Measurements from ENCODE around the gene RIC8A.

The RIC8A gene

DNA sequence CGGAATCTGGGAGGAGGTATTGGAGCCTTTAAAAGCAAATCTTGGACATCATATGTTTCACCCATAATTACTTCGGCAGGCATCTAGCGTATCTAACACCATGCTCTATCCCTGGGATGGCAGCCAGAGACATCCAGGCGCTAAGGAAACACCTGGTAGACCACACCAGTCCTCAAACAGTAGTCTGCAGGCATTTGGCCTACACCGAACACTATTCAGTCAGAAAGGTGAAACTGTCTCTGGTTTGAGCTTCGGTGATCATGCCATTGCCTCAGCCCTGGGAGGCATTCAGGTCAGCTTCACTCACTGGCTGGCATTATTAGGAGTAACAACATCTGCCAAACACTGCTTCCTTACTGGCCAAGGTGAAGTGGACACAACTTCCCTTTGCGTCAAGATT, 16.9 kb downstream of the RIC8A start:
- Histone ChIP-seq H3K27me3 (ENCODE audit: insufficient read depth, low read length, poor library complexity, severe bottlenecking) (no peaks in the 10 kb centered on the region), H3K79me2 (ENCODE audit: insufficient read depth, low read length) (no peaks in the 10 kb centered on the region; the same call in 1 of the 2 replicates), H3F3A (ENCODE audit: low read depth) (no peaks in the 10 kb centered on the region; the same call in 1 of the 2 replicates), H3K9ac (ENCODE audit: low read depth, low read length, poor library complexity, severe bottlenecking) (no peak overlapping the region), H2AFZ (ENCODE audit: low read length) (no peak overlapping the region), H3K4me1 (ENCODE audit: insufficient read depth, low read length, poor library complexity, severe bottlenecking) (peaks cover 25% of the 10 kb centered on the region), H3K4me2 (ENCODE audit: low read depth, low read length, poor library complexity, severe bottlenecking) (peak overlapping the region; percentile 19), H4K20me1 (ENCODE audit: insufficient read depth, low read length, poor library complexity, severe bottlenecking) (no peaks in the 10 kb centered on the region), H3K9me2 (replicated peaks; ENCODE audit: low read depth, low read length) (no peaks in the 10 kb centered on the region), H3K4me3 (ENCODE audit: low read length, poor library complexity, severe bottlenecking) (no peak overlapping the region), H3K36me3 (ENCODE audit: insufficient read depth, low read length) (no peaks in the 10 kb centered on the region), H3K9me3 (ENCODE audit: insufficient read depth, low read depth, low read length) (no peaks in the 10 kb centered on the region)
- TF ChIP-seq CTCF (conservative IDR thresholded peaks at IDR 0.05; ENCODE audit: low read length), result no peak
- no peak for TF ChIP-seq EZH2phosphoT487 (IDR thresholded peaks at IDR 0.05; ENCODE audit: borderline replicate concordance)

GRCh38 chr11:225734-226453, 18.4 kb downstream of the RIC8A start:
- TF ChIP-seq CTCF (conservative IDR thresholded peaks at IDR 0.05; ENCODE audit: low read length) (no peak), EZH2phosphoT487 (IDR thresholded peaks at IDR 0.05; ENCODE audit: borderline replicate concordance) (no peak)
- Histone ChIP-seq H3K9me3 (ENCODE audit: insufficient read depth, low read depth, low read length) (no peaks in the 10 kb centered on the region), H3K27me3 (ENCODE audit: insufficient read depth, low read length, poor library complexity, severe bottlenecking) (no peaks in the 10 kb centered on the region), H3K4me2 (ENCODE audit: low read depth, low read length, poor library complexity, severe bottlenecking) (peak overlapping the region; percentile 72), H4K20me1 (ENCODE audit: insufficient read depth, low read length, poor library complexity, severe bottlenecking) (no peaks in the 10 kb centered on the region), H3K9me2 (replicated peaks; ENCODE audit: low read depth, low read length) (no peaks in the 10 kb centered on the region), H3K79me2 (ENCODE audit: insufficient read depth, low read length) (no peaks in the 10 kb centered on the region; the same call in 1 of the 2 replicates), H3K36me3 (ENCODE audit: insufficient read depth, low read length) (no peaks in the 10 kb centered on the region), H3K9ac (ENCODE audit: low read depth, low read length, poor library complexity, severe bottlenecking) (peak overlapping the region; percentile 29), H3K4me3 (ENCODE audit: low read length, poor library complexity, severe bottlenecking) (peak overlapping the region; percentile 56), H3F3A (ENCODE audit: low read depth) (no peaks in the 10 kb centered on the region; the same call in 1 of the 2 replicates), H3K4me1 (ENCODE audit: insufficient read depth, low read length, poor library complexity, severe bottlenecking) (peaks cover 25% of the 10 kb centered on the region), H2AFZ (ENCODE audit: low read length) (peak overlapping the region; percentile 44)

- Histone ChIP-seq H3K4me3 (ENCODE audit: low read length, poor library complexity, severe bottlenecking) (no peak overlapping the region), H3K36me3 (ENCODE audit: insufficient read depth, low read length) (no peaks in the 10 kb centered on the region), H3K9ac (ENCODE audit: low read depth, low read length, poor library complexity, severe bottlenecking) (no peak overlapping the region), H3K4me1 (ENCODE audit: insufficient read depth, low read length, poor library complexity, severe bottlenecking) (peaks cover 25% of the 10 kb centered on the region), H2AFZ (ENCODE audit: low read length) (no peak overlapping the region), H3K9me2 (replicated peaks; ENCODE audit: low read depth, low read length) (no peaks in the 10 kb centered on the region), H3K79me2 (ENCODE audit: insufficient read depth, low read length) (no peaks in the 10 kb centered on the region; the same call in 1 of the 2 replicates), H3K9me3 (ENCODE audit: insufficient read depth, low read depth, low read length) (no peaks in the 10 kb centered on the region), H4K20me1 (ENCODE audit: insufficient read depth, low read length, poor library complexity, severe bottlenecking) (no peaks in the 10 kb centered on the region), H3K4me2 (ENCODE audit: low read depth, low read length, poor library complexity, severe bottlenecking) (no peak overlapping the region), H3F3A (ENCODE audit: low read depth) (no peaks in the 10 kb centered on the region; the same call in 1 of the 2 replicates), H3K27me3 (ENCODE audit: insufficient read depth, low read length, poor library complexity, severe bottlenecking) (no peaks in the 10 kb centered on the region)
- TF ChIP-seq EZH2phosphoT487 (IDR thresholded peaks at IDR 0.05; ENCODE audit: borderline replicate concordance) (no peak), CTCF (conservative IDR thresholded peaks at IDR 0.05; ENCODE audit: low read length) (no peak)
These were observed 20.4 kb downstream of the RIC8A start for GRCh38 chr11:227824-228379.
